Activated naive CD4-positive, alpha-beta T cell treated with anti-CD3 and anti-CD28 coated beads, Interleukin-2, amount 50 U/mL, for 16 hours (primary cell): ENCODE data around the gene UBAC2.
A peak's percentile ranks its signal among the peaks of the same experiment; 100 is the strongest.
"Not testable (repeated sequence)": the region's sequence is repeated elsewhere in the genome, so short reads cannot be mapped to it uniquely, and the experiment has no call there.

Experiments
- DNase-seq: peaks from one replicate; pipeline ENCODE4 v3.0.0-alpha.2; 2020

The UBAC2 gene

DNA sequence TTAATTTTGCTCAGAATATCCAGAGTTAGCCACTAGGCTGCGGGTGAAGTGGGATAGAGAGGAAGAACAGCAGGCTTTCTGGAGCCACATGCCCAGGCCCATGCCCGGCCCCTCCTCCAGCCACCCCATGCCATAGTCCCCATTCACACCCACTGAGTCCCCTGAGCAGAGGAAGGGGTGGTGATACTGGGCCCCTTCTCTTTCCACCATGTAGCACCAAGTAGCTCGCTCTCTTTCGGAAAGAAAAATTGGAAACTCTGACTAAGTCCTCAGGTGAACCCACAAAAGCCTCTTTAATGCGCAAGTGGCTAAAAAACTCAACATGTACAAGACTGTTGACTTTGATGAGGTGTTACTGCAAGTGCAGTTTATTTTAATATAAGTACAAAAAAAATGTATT is 183.3 kb downstream of the UBAC2 start:
- DNase-seq = no peak

DNA sequence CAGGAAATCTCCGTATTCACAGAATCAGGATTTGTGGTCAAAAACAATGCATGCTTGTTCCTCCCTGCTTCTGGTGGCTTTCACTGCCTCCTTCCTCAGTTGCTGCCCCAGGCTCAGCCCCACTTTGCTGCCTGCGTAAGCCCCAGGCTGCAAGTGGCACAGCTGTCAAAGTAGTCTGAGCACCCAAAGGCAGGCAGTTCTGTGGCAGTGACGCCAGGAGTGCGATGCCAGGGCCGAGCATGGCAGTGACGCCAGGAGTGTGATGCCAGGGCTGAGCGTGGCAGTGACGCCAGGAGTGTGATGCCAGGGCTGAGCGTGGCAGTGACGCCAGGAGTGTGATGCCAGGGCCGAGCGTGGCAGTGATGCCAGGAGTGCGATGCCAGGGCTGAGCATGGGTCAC is 183.8 kb downstream of the UBAC2 start:
- peak; percentile 37 for DNase-seq

DNA sequence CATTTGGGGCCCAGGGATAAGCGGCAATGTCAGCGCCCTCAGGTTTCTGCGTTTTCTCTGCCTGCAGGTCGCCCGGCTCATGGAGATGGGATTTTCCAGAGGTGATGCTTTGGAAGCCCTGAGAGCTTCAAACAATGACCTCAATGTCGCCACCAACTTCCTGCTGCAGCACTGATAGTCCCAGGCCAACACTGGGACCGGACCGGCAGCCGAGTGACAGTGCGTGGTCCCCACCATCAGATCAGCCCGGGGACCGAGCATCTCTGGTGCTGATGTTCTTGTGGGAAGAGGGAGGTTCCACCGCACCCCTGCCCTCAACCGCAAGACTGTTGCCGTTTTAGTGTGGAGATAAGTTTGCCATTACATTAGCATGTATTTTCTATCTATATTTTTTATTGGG is 184.5 kb downstream of the UBAC2 start:
- DNase-seq = no peak

DNA sequence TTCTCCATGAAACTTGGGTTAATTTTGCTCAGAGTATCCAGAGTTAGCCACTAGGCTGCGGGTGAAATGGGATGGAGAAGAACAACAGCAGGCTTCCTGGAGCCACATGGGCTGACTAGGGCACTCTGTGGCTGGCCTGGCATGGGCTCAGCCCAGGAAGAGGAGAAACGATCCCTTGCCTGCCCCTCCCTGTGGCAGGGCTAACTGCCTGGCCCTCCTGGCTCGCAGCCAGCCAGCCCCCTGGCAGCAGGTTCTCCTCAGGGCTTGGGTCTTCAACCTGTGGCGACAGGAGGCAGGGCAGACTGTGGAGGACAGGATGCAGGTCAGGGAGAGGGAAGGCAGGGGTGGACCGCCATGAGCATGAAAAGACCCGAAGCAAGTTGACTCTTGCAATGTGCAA is 185.3 kb downstream of the UBAC2 start:
- DNase-seq = no peak

DNA sequence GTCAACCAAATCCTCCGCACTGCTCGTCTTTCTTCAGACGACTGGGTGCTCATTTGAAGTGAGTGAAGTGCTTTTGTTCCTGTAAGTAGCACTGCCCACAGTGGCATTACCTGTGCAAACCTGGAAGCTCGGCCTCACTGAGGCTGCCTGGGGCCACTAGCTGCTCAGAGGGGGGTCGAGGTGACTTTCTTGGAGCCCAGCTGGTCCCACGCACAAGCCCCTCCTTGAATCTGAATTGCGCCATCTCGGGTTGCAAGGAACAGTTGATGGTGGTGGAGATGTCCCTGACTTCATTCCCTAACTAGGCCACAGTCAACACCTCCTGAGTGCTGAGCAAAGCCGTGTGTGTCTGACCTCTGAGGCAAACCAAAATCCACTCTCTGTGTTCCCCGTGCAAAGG is 185.8 kb downstream of the UBAC2 start:
- DNase-seq = no peak

DNA sequence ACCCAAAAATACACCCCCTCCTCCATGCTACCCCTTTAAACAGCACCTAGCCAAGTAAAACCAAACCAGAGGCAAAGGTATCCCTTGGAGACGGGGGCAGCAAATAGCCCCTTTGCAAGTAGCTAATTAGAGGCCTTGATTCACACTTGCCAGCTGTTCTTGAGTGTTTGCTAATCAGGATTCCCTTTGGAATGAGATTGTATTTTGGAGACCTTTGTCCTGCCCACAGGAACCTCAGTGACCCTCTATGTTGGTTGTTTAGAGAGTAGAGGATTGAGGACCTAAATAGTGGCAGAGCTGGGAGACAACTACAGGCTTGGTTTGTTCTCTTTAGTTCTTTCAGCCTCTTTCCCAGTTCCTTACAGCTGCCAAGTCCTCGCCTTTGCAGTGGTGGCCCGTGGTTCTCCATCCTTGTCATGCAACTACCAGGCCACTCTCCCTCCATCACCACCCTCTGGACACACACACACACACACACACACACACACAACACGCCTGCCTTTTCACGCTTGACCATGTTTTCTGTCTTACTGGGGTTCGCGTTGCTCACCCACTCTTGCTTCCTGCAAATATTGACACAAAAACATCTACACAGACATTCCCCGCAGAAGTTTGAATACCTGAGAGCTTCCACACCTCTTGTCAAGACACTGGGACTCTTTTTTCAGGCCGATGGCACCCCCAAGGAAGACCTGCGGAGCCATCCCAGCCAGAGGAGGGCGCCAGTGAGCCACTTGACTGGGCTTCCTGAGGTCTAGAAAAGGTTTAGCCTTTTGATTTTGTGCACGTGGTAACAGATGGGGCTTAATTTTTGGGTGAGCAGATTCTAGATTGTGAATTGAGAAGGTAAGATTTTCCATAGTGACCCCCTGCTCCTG is 186.5 kb downstream of the UBAC2 start:
- peak; percentile 86 for DNase-seq

DNA sequence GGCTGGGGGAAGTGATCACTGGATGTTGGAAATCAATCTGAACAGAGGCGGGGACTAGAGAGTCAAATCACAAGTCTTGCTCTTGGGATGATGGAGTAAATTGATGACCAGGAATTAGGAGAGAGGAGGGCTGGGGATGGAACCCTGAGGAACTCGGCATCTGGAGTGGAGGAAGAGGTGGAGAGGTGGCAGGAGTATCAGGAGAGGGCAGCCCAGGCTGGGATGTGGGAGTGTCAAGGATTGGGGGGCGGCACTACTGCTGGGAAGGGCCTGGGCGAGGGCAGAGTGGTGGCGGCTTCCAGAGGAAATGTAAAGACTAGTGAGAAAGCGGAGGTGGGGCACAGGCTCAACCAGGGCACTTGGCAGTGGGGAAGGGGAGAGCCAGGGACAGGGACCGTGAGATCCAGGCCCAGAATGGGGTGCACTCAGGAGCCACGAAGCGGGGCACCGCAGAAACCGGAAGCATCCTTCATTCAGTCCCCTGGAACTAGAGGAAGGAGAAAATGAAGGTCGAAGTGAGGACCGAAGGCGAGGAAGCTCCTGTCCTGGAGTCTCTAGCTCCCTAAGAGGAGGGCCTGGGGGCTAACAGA is 187.8 kb downstream of the UBAC2 start:
- no peak for DNase-seq

DNA sequence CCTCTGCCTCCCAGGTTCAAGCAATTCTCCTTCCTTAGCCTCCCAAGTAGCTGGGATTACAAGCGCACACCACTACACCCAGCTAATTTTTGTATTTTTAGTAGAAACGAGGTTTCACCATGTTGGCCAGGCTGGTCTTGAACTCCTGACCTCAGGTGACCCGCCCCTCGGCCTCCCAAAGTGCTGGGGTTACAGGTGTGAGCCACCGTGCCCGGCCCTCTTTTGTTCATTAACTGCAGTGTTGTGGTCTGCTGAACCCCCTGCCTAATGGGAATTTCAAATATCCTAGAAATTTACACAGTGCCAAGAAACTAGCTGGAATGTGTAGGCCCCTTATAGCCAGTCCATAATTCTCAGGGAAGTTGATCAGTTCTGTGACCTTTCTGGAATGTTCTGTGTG is 188.4 kb downstream of the UBAC2 start:
- not testable (repeated sequence) for DNase-seq

DNA sequence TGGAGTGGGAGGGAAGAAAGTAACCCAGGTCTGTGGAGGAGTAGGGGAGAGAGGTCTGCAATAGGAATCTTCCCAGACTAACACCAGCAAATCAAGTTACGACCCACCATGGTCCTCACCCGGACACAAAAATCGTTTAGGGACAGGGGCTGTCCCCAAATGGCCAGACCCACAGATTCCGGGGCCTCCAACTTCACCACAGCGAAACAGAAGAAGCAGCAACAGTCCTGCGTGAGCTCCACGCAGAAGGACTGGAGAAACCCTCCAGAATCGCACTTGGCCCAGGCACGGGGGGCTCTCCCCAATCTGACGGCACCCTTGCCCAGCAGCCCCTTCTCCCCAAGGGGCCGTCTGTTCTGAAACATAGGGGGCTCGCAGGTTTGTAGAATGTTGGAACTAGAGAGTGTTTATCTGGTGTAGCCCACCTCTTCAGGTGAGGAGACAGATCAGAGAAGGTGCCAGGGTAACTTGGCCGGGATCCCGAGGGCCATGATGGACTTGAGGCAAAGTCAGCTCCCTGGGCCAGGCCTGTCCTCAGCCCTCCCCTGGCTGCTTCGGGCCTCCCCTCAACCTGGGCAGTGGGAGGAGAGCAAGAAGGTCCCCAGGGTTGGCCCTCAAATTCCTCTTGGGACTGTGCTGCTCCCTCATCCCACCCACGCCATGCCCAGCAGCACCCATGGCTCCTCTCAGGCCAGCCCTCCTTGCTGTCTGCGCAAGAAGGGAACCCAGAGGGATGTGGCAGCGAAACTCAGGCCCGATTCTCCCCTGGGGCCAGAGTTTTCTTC is 189.1 kb downstream of the UBAC2 start:
- no peak for DNase-seq

DNA sequence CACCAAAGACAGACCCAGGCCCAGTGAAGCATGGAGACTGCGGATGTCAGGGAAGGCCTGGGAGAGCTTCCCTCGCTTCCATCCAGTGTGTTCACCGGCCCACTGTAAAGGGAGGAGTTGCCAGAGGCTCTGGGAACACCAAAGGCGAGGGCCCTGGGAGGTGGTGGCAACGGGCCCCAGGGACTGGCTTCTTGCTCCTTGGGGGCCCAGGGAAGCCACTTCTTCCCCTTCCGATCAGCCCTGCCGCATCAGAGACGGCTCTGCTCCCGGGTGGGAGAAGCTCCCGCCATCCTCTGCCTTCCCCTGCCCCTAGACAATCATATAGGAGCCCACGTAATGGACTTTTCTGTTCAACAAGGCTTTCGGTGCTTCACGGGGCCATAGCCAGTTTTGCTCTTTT is 189.9 kb downstream of the UBAC2 start:
- DNase-seq = no peak

DNA sequence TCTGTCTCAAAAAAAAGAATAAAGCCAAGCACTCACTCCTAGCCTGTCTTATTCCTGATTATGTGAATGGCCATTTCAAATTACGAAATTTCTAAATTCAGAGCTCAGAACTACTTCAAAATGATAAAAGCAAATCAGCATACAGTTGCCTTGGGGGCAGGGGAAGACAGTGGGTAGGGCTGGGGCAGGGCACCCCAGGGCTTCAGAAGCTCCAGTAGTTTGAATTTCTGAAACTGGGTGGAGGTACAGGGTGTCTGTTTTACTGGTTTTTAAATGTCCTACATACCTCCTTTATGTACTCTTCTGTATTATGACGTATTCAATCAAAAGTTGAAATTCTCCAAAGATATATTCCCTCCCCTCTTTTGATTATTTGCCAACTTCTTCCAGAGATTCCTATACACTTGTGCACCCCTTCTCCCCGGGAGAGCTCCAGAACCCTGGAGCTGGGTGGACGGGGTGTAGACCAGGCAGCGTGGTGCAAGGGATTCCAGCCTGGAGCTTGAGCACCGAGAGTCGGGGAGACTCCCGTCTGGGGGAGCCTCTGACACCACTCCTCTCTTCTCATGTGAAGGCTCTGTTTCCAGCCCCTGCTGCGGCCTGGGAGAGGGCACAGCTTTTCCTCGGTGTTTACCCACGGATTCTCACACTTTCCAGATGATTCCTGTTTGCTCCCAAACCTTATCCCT is 191.3 kb downstream of the UBAC2 start:
- DNase-seq = no peak

DNA sequence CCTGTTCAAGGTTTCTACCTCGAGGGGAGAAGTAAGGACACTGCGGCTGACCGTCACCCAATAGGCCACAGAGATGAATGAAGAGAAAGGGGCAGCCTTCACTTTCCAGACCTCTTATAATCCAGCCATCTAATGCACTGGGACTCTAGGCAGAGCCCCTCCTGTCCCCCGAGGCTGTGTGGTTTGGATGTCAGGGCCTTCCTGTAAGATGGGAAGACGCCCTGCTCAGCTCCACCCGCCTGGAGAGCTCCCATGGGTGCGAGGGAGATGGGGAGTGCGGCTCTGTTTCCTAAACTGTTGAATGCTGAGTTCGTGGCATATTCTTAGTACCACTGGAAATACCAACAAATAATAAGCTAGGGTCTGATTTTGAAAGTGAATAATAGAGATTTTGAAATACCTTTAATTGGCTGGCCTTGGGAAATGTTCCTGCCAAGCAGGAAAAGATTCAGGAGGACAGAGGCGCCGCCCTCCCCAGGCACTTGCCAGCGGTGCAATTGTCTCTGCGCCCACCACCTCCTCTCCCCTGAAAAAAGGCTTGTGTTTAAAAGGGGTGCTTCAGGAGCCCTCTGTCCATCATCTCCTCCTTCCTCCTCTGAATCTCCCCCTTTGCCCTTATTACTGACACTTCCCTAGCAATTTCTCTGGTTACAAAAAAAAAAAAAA is 191.9 kb downstream of the UBAC2 start:
- no peak for DNase-seq

DNA sequence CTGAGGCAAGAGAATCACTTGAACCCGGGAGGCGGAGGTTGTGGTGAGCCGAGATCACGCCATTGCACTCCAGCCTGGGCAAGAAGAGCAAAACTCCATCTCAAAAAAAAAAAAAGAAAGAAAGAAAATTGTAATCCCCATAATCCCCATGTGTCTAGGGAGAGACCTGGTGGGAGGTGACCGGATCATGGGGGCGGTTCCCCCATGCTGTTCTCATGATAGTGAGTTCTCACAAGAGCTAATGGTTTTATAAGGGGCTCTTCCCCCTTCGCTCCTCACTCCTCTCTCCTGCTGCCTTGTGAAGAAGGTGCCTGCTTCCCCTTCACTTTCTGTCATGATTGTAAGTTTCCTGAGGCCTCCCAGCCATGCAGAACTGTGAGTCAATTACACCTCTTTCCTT is 192.7 kb downstream of the UBAC2 start:
- DNase-seq = not testable (repeated sequence)

DNA sequence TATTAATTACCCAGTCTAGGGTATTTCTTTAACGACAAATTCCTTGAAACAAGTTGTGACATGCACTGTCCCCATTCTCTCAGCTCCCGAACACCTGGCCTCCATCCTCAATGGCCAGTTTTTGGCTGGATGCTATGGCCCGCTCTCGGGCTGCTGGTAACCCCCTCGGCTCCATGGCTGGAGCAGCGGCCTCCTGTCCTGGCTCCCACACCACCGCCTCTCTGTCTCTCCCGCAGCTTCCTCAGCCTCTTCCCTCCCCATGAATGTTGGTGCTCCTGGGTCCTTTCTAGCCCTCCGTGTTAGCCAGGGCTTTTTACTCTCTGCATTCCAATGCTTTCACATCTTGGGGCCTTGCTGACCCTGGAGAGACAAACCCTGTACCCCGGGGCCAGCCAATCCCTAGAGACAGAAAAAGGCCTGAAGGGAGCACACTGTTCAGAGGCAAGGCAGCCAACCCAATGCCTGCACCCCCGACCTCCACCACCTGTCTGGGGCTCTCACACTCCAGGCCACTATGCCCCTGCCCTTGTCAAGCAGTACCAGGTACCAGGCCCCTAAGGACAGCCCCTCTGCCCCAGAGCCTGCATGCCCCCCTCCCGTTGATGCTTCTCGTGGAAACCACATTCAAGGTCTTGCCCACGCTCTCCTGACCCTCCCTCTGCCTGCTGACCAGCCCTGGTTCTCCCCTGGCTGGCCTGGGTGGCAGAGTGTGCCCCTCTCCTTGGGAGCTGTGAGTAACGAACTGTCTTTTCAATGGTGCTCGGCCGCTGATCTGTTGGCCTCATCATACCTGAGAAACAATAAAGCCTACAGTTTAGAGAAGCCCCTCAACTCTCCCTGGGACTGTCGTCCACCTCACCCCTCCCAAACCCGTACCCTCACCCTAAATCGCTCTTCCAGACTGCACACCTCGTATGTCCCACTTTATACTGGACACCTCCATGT is 193.4 kb downstream of the UBAC2 start:
- DNase-seq = no peak

DNA sequence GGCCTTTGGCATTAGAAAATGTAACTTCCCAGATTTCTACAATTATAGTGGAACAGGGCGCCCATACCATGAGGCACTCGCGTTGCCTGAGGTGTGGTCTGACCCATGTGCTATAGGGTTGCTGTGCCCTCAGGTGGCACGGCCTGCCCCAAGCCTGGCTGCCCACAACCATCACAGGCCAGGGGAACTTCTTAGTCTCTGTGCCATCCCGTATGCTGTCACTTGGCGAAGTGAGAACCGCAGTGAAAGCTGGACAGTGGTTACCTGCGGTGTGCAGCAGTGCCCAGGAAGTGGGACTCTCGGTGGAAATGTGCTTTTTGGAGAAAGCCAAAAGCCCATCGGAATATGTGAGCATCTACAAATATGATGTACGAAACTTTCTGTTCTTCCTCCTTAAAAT is 194.8 kb downstream of the UBAC2 start:
- no peak for DNase-seq

DNA sequence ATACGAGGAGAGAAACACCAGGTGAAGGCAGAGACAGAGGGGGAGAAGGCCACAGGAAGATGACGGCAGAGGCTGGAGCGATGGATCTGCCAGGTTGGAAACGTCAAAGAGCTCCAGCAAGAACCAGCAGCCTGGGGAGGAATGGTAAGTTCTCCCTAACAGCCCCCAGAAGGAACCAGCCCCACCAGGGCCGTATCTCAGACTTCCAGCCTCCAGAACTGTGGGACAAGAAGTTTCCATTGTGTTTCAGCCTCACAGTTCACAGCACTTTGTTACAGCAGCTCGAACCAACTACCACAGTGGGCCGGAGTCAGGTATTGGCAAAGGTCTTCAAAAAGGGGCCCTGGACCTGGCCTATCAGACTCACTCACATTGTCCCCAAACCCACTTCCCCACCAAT is 195.8 kb downstream of the UBAC2 start:
- no peak for DNase-seq

DNA sequence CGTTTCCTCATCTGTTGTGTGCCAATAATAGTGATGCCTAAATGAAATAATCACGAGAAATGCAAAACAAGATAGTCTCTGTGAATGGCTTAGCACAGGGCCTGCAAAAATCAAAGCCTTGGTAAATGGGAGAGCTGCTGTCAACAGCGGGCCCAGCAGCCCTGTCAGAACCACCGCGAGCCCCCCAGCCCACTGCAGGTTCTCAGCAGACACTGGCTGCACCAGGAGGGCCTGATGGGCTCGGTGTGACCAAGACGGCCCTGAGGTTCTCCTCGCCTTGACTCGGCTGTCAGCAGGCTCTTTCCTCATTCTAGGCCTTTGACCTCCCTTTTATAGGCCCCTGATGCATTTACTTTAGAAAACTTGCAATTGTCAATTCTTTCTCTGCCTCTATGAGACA is 197.4 kb downstream of the UBAC2 start:
- no peak for DNase-seq

DNA sequence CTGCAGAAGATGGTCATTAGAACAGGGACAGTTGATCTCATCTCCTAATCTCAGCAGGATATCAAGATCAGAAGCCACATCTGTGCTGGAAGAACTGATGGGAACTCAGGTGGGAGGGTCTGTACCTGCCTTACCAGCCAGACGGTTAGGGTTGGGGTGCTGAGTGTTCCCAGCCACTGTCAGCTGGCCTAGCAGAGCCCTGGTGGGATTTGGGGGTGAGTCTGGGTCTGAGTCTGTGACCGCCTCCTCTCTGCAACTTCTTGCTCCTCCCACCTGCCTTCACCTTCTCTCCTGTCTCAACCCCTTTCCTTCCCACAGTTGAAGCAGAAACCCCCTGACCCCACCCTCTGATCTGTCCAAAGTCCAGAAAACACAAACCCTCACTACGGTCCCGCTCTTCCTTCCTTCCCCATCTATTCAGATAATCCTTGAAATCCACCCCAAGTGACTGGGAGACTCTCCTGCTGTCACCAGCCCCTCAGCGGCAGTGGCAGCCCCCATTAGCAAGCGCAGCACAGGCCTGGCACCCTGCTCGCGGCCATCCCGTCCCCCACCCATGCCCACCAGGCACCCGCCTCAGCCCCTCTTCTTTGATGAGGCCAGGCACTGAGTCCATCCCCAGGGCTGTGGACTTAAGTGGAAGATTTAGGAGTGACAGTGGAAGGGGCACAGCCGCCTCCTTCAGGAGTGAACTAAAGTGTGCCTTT is 198.4 kb downstream of the UBAC2 start:
- DNase-seq = no peak

DNA sequence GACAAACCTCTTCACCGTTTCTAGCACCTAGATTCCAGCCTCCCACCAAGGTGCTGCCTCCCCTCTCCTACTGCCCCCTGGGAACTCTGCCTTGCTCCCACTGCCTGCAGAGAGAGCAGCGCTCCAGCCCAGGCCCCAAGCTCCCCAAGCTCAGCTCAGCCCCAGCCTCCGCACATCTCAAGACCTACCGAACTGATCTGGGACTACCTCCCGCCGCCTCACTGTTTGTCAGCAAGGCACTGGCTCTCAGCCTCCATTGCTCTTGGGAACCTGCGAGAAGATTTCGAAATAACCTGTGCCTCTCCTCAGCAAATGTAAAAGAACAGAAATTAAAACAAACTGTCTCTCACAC is 198.9 kb downstream of the UBAC2 start:
- no peak for DNase-seq

DNA sequence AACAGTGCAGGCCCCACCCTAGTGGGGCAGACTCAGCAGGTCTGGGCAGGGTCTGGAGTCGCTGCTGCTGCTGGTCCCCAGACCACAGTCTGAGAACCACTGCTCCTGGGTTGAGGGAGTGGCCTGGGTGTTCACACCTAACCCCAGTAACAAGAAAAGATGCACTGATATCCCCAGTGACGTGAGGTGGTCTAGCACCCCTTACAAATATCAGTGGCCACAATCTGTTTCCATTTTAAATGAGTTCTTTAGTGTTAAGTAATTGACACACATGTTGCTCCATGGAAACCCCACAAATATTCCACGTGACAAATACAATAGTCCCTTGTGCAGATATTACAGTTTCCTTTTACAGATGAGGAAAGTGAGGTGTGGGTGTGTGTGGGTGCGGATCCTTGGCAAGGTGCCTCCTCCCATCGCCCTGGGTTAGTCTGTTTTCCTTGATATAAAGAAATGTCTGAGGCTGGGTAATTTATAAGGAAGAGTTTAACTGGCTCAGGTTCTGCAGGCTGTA is 202.9 kb downstream of the UBAC2 start:
- no peak for DNase-seq
